Fibroblast of skin of right quadriceps (primary cell): ENCODE results near the gene CARMIL1.
"Not testable (repeated sequence)": the region's sequence is repeated elsewhere in the genome, so short reads cannot be mapped to it uniquely, and the experiment has no call there.

Source experiments
- DNase-seq: peaks from one replicate; pipeline ENCODE4 v3.0.0-alpha.2; 2013

Gene CARMIL1

GRCh38 chr6:25537349-25538018 is 258.3 kb downstream of the CARMIL1 start:
- peak; percentile 5 for DNase-seq

- DNase-seq, result no peak
Observed at GRCh38 chr6:25541228-25541627, 262.1 kb downstream of the CARMIL1 start.

- no peak for DNase-seq
Observed at GRCh38 chr6:25542984-25543910, 264.1 kb downstream of the CARMIL1 start.

GRCh38 chr6:25544833-25545232 is 265.7 kb downstream of the CARMIL1 start:
- no peak for DNase-seq

- no peak for DNase-seq
Observed at GRCh38 chr6:25547797-25548196, 268.6 kb downstream of the CARMIL1 start.

GRCh38 chr6:25548451-25548850 is 269.3 kb downstream of the CARMIL1 start:
- DNase-seq, result no peak

GRCh38 chr6:25550631-25551030 is 271.5 kb downstream of the CARMIL1 start:
- no peak for DNase-seq

GRCh38 chr6:25553502-25553901 is 274.3 kb downstream of the CARMIL1 start:
- peak; percentile 47 for DNase-seq

- DNase-seq, result no peak
Observed at GRCh38 chr6:25555188-25555587, 276.0 kb downstream of the CARMIL1 start.

GRCh38 chr6:25556516-25556915 is 277.3 kb downstream of the CARMIL1 start:
- DNase-seq, result peak; percentile 61

GRCh38 chr6:25558155-25558817 is 279.1 kb downstream of the CARMIL1 start:
- DNase-seq, result no peak

GRCh38 chr6:25560865-25561264 is 281.7 kb downstream of the CARMIL1 start:
- no peak for DNase-seq

- DNase-seq, result no peak
Observed at GRCh38 chr6:25564943-25565342, 285.8 kb downstream of the CARMIL1 start.

- DNase-seq, result no peak
Observed at GRCh38 chr6:25570578-25570977, 291.4 kb downstream of the CARMIL1 start.

GRCh38 chr6:25576919-25577318 is 297.7 kb downstream of the CARMIL1 start:
- DNase-seq, result no peak

GRCh38 chr6:25578538-25578937 is 299.4 kb downstream of the CARMIL1 start:
- DNase-seq, result no peak

GRCh38 chr6:25579391-25579883 is 300.3 kb downstream of the CARMIL1 start:
- no peak for DNase-seq

GRCh38 chr6:25579902-25580495 is 300.8 kb downstream of the CARMIL1 start:
- no peak for DNase-seq

GRCh38 chr6:25582101-25582500 is 302.9 kb downstream of the CARMIL1 start:
- DNase-seq, result no peak

- no peak for DNase-seq
Observed at GRCh38 chr6:25583099-25583498, 303.9 kb downstream of the CARMIL1 start.

- no peak for DNase-seq
Observed at GRCh38 chr6:25583906-25584305, 304.7 kb downstream of the CARMIL1 start.

GRCh38 chr6:25585225-25585624 is 306.1 kb downstream of the CARMIL1 start:
- DNase-seq, result no peak

- not testable (repeated sequence) for DNase-seq
Observed at GRCh38 chr6:25586119-25586518, 306.9 kb downstream of the CARMIL1 start.
